Endometrium (tissue), 2 donors: ENCODE data around the gene NOS1AP.

Experiments used
- FAIRE-seq: peaks from 2 replicates; lab custom pipeline; 2012; peaks lifted over from hg19 to GRCh38; lab: Jason Lieb, UNC
- donor health status: control.
- donor health status: control.

Gene NOS1AP

GRCh38 chr1:162386292-162387225 is 317.1 kb downstream of the NOS1AP start:
- FAIRE-seq = no peak

GRCh38 chr1:162387226-162388082 is 318.0 kb downstream of the NOS1AP start:
- no peak for FAIRE-seq

- FAIRE-seq = no peak
Measured at GRCh38 chr1:162388083-162388594, 318.6 kb downstream of the NOS1AP start.

- no peak for FAIRE-seq
Measured at GRCh38 chr1:162388615-162389014, 319.1 kb downstream of the NOS1AP start.

GRCh38 chr1:162389021-162389818 is 319.7 kb downstream of the NOS1AP start:
- no peak for FAIRE-seq

GRCh38 chr1:162389971-162390370 is 320.5 kb downstream of the NOS1AP start:
- FAIRE-seq = no peak

GRCh38 chr1:162390396-162391185 is 321.1 kb downstream of the NOS1AP start:
- no peak for FAIRE-seq

- FAIRE-seq = no peak
Measured at GRCh38 chr1:162391790-162392563, 322.5 kb downstream of the NOS1AP start.

- FAIRE-seq = no peak
Measured at GRCh38 chr1:162396201-162396906, 326.9 kb downstream of the NOS1AP start.

GRCh38 chr1:162397039-162397448 is 327.6 kb downstream of the NOS1AP start:
- FAIRE-seq = no peak

GRCh38 chr1:162397943-162398560 is 328.6 kb downstream of the NOS1AP start:
- FAIRE-seq = no peak

GRCh38 chr1:162398999-162399580 is 329.6 kb downstream of the NOS1AP start:
- FAIRE-seq = no peak

GRCh38 chr1:162400790-162401355 is 331.4 kb downstream of the NOS1AP start:
- FAIRE-seq = no peak

- FAIRE-seq = no peak
Measured at GRCh38 chr1:162404550-162405160, 335.2 kb downstream of the NOS1AP start.

- no peak for FAIRE-seq
Measured at GRCh38 chr1:162405800-162406199, 336.3 kb downstream of the NOS1AP start.

GRCh38 chr1:162406811-162407210 is 337.3 kb downstream of the NOS1AP start:
- no peak for FAIRE-seq

GRCh38 chr1:162407539-162407938 is 338.0 kb downstream of the NOS1AP start:
- FAIRE-seq = no peak

GRCh38 chr1:162412002-162412401 is 342.5 kb downstream of the NOS1AP start, which contains the start of gene SH2D1B:
TSS of gene SH2D1B (minus strand) at chr1:162412136. CDS start at chr1:162412016, 120 bp downstream.
- FAIRE-seq = no peak
